SK-N-SH treated with all-trans-retinoic acid at 6 μM for 48 hours (cell line): ENCODE data around the gene TRAPPC3.

Source experiments
- ATAC-seq: fragments of 200-7000 bp; cut with Tn5 transposase; 3 replicates; pipeline ENCODE4 v1.9.1; 2020; ENCODE audit warnings: mild to moderate bottlenecking, moderate library complexity
- BACH2 ChIP-seq: fragments of 250-450 bp; sonication (Bioruptor Pico); IDR thresholded peaks from 2 replicates; pipeline ENCODE4 v1.9.0; 2021; ENCODE audit warnings: mild to moderate bottlenecking, borderline replicate concordance
- CSDC2 ChIP-seq: fragments of 250-450 bp; sonication (Bioruptor Pico); IDR thresholded peaks from 2 replicates; pipeline ENCODE4 v1.5.0; 2020; ENCODE audit warnings: mild to moderate bottlenecking, moderate library complexity
- CSRNP3 ChIP-seq: fragments of 250-450 bp; sonication (Bioruptor Pico); IDR thresholded peaks from 2 replicates; pipeline ENCODE4 v1.5.1; 2021; ENCODE audit warnings: mild to moderate bottlenecking, moderate library complexity
- ESRRG ChIP-seq: fragments of 250-450 bp; sonication (Bioruptor Pico); IDR thresholded peaks from 2 replicates; pipeline ENCODE4 v1.6.1; 2021; ENCODE audit warnings: mild to moderate bottlenecking
- GLIS3 ChIP-seq: fragments of 250-450 bp; sonication (Bioruptor Pico); IDR thresholded peaks from 2 replicates; pipeline ENCODE4 v1.5.0; 2020; ENCODE audit warnings: mild to moderate bottlenecking, moderate library complexity
- ISL1 ChIP-seq: fragments of 250-450 bp; sonication (Bioruptor Pico); IDR thresholded peaks from 2 replicates; pipeline ENCODE4 v2.1.2; 2022; ENCODE audit warnings: mild to moderate bottlenecking, moderate library complexity
- OSR1 ChIP-seq: fragments of 250-450 bp; sonication (Bioruptor Pico); IDR thresholded peaks from 2 replicates; pipeline ENCODE4 v1.8.0; 2022; ENCODE audit warnings: moderate library complexity, mild to moderate bottlenecking, inconsistent platforms
- PATZ1 ChIP-seq: fragments of 250-450 bp; sonication (Bioruptor Pico); IDR thresholded peaks from 2 replicates; pipeline ENCODE4 v1.8.0; 2020; ENCODE audit warnings: mild to moderate bottlenecking, moderate library complexity, borderline replicate concordance
- PPARA ChIP-seq: fragments of 250-450 bp; sonication (Bioruptor Pico); IDR thresholded peaks from 2 replicates; pipeline ENCODE4 v1.5.0; 2020; ENCODE audit warnings: mild to moderate bottlenecking, borderline replicate concordance
- RARB ChIP-seq: fragments of 250-450 bp; sonication (Bioruptor Pico); IDR thresholded peaks from 2 replicates; pipeline ENCODE4 v1.8.0; 2021; ENCODE audit warnings: mild to moderate bottlenecking, moderate library complexity
- SNAI2 ChIP-seq: fragments of 250-450 bp; sonication (Bioruptor Pico); IDR thresholded peaks from 2 replicates; pipeline ENCODE4 v1.5.0; 2020; ENCODE audit warnings: mild to moderate bottlenecking, moderate library complexity
- TCF4 ChIP-seq: fragments of 250-450 bp; sonication (Bioruptor Pico); IDR thresholded peaks from 2 replicates; pipeline ENCODE4 v1.8.0; 2021; ENCODE audit warnings: mild to moderate bottlenecking, moderate library complexity, borderline replicate concordance
- TOX ChIP-seq: fragments of 250-450 bp; sonication (Bioruptor Pico); IDR thresholded peaks from 2 replicates; pipeline ENCODE4 v1.8.0; 2021; ENCODE audit warnings: mild to moderate bottlenecking, moderate library complexity, borderline replicate concordance
- TSHZ2 ChIP-seq: fragments of 250-450 bp; sonication (Bioruptor Pico); IDR thresholded peaks from 2 replicates; pipeline ENCODE4 v1.5.0; 2020; ENCODE audit warnings: mild to moderate bottlenecking, moderate library complexity
- ZC3H10 ChIP-seq: fragments of 250-450 bp; sonication (Bioruptor Pico); IDR thresholded peaks from 2 replicates; pipeline ENCODE4 v1.5.1; 2021; ENCODE audit warnings: mild to moderate bottlenecking, moderate library complexity
- ZFP30 ChIP-seq: fragments of 450-650 bp; formaldehyde crosslinking; IDR thresholded peaks from 2 replicates; pipeline ENCODE4 v1.5.0; 2022; ENCODE audit warnings: mild to moderate bottlenecking, moderate library complexity
- ZNF565 ChIP-seq: fragments of 450-650 bp; formaldehyde crosslinking; conservative IDR thresholded peaks from 2 replicates; pipeline ENCODE4 v1.5.0; 2020; ENCODE audit warnings: low read depth, mild to moderate bottlenecking, moderate library complexity
- ZNF70 ChIP-seq: fragments of 450-650 bp; formaldehyde crosslinking; IDR thresholded peaks from 2 replicates; pipeline ENCODE4 v1.5.0; 2020; ENCODE audit warnings: mild to moderate bottlenecking, moderate library complexity
- ZNF8 ChIP-seq: fragments of 450-650 bp; formaldehyde crosslinking; IDR thresholded peaks from 2 replicates; pipeline ENCODE4 v1.5.0; 2020; ENCODE audit warnings: mild to moderate bottlenecking, moderate library complexity

TRAPPC3 gene

GRCh38 chr1:36137226-36137625 is 12.1 kb downstream of the TRAPPC3 start:
- TF ChIP-seq BACH2 (CRISPR knock-in tag): no peak
- no peak for TF ChIP-seq SNAI2 (CRISPR knock-in tag)
- TF ChIP-seq PPARA (CRISPR knock-in tag): no peak
- no peak for ATAC-seq

GRCh38 chr1:36136535-36136934 is 12.8 kb downstream of the TRAPPC3 start:
- no peak for TF ChIP-seq PPARA (CRISPR knock-in tag)
- TF ChIP-seq BACH2 (CRISPR knock-in tag): no peak
- TF ChIP-seq TCF4: no peak
- TF ChIP-seq OSR1 (CRISPR knock-in tag): no peak

GRCh38 chr1:36135796-36136195 is 13.5 kb downstream of the TRAPPC3 start:
- ATAC-seq: no peak
- TF ChIP-seq TSHZ2 (CRISPR knock-in tag) (no peak), CSRNP3 (CRISPR knock-in tag) (no peak), ISL1 (CRISPR knock-in tag) (no peak), PATZ1 (CRISPR knock-in tag) (no peak), TOX (CRISPR knock-in tag) (no peak), ZNF8 (CRISPR knock-in tag) (no peak), TCF4 (no peak), CSDC2 (CRISPR knock-in tag) (no peak), RARB (CRISPR knock-in tag) (no peak), GLIS3 (CRISPR knock-in tag) (no peak), ZNF565 (no peak), BACH2 (CRISPR knock-in tag) (no peak), ESRRG (no peak), ZFP30 (CRISPR knock-in tag) (no peak), ZC3H10 (CRISPR knock-in tag) (no peak), ZNF70 (CRISPR knock-in tag) (no peak), OSR1 (CRISPR knock-in tag) (no peak)

More at GRCh38 chr1:36136535-36136934, 12.8 kb downstream of the TRAPPC3 start:
- peak; percentile 67 for ATAC-seq

GRCh38 chr1:36135330-36135667 is 14.0 kb downstream of the TRAPPC3 start:
- ATAC-seq: no peak
- TF ChIP-seq ZNF8 (CRISPR knock-in tag): no peak
- TF ChIP-seq ZFP30 (CRISPR knock-in tag): no peak

GRCh38 chr1:36134505-36135329 is 14.6 kb downstream of the TRAPPC3 start:
- TF ChIP-seq SNAI2 (CRISPR knock-in tag): no peak
- TF ChIP-seq ZNF8 (CRISPR knock-in tag): no peak
- no peak for TF ChIP-seq OSR1 (CRISPR knock-in tag)
- no peak for TF ChIP-seq PATZ1 (CRISPR knock-in tag)
- peak; percentile 85 for ATAC-seq
